ENCODE results near the gene SYNJ1. TPM values are rescaled to one million over a fixed set of nuclear protein-coding genes. Genes with fewer than 3 reads are reported as not detected.

Gene SYNJ1
- total and polyA plus RNA-seq, 2 donors from 2014 or later: 6.6 to 24.3 TPM

GRCh38 chr21:32693581-32693980 lies 34.2 kb downstream of the SYNJ1 start:
- H3K27me3 ChIP-seq (ENCODE audit: control insufficient read depth, insufficient read depth, low read length): no peaks in the 10 kb centered on the region
- H3K9ac ChIP-seq (ENCODE audit: low read length in 3 of 3): no peak overlapping the region
- no peak for TF ChIP-seq CTCF (IDR thresholded peaks at IDR 0.05; ENCODE audit: borderline replicate concordance, extremely low read depth, insufficient read depth)
- H3K36me3 ChIP-seq (ENCODE audit: control insufficient read depth in 2 of 3, insufficient read depth in 3 of 3, low read length in 3 of 3): peaks cover 0 to 10% (median 0%) of the 10 kb centered on the region in 3 donors
- intact Hi-C loops (cut with DNase I): no loop called here
- H3K4me3 ChIP-seq (ENCODE audit: low read length in 3 of 3): no peak overlapping the region
- no peaks in the 10 kb centered on the region for H3K4me1 ChIP-seq (ENCODE audit: control insufficient read depth in 2 of 3, insufficient read depth in 2 of 3, low read depth in 1 of 3, low read length in 3 of 3)
- no peak overlapping the region for H3K27ac ChIP-seq (ENCODE audit: low read depth in 2 of 2, low read length in 2 of 2)
- FAIRE-seq (no peak), DNase-seq (no peak)
- no peaks in the 10 kb centered on the region for H3K9me3 ChIP-seq (ENCODE audit: control insufficient read depth in 2 of 3, insufficient read depth in 1 of 3, low read length in 3 of 3)

GRCh38 chr21:32690085-32690484 lies 37.7 kb downstream of the SYNJ1 start:
- no peak for FAIRE-seq
- Histone ChIP-seq H3K36me3 (ENCODE audit: control insufficient read depth in 2 of 3, insufficient read depth in 3 of 3, low read length in 3 of 3) (peaks cover 0 to 15% (median 0%) of the 10 kb centered on the region in 3 donors), H3K9ac (ENCODE audit: low read length in 3 of 3) (no peak overlapping the region), H3K9me3 (ENCODE audit: control insufficient read depth in 2 of 3, insufficient read depth in 1 of 3, low read length in 3 of 3) (no peaks in the 10 kb centered on the region), H3K27me3 (ENCODE audit: control insufficient read depth, insufficient read depth, low read length) (no peaks in the 10 kb centered on the region), H3K4me1 (ENCODE audit: control insufficient read depth in 2 of 3, insufficient read depth in 2 of 3, low read depth in 1 of 3, low read length in 3 of 3) (no peaks in the 10 kb centered on the region), H3K4me3 (ENCODE audit: low read length in 3 of 3) (no peak overlapping the region), H3K27ac (ENCODE audit: low read depth in 2 of 2, low read length in 2 of 2) (no peak overlapping the region)
- no peak for TF ChIP-seq CTCF (IDR thresholded peaks at IDR 0.05; ENCODE audit: borderline replicate concordance, extremely low read depth, insufficient read depth)
- DNase-seq: no peak
- intact Hi-C loops (cut with DNase I): no loop called here

GRCh38 chr21:32687643-32688345 lies 40.0 kb downstream of the SYNJ1 start:
- H3K9me3 ChIP-seq (ENCODE audit: control insufficient read depth in 2 of 3, insufficient read depth in 1 of 3, low read length in 3 of 3): no peaks in the 10 kb centered on the region
- peaks cover 0 to 5% (median 0%) of the 10 kb centered on the region in 3 donors for H3K4me1 ChIP-seq (ENCODE audit: control insufficient read depth in 2 of 3, insufficient read depth in 2 of 3, low read depth in 1 of 3, low read length in 3 of 3)
- H3K27ac ChIP-seq (ENCODE audit: low read depth in 2 of 2, low read length in 2 of 2): no peak overlapping the region
- H3K9ac ChIP-seq (ENCODE audit: low read length in 3 of 3): no peak overlapping the region
- FAIRE-seq (no peak), DNase-seq (peak in 1 of 5 donors; percentile 18)
- H3K4me3 ChIP-seq (ENCODE audit: low read length in 3 of 3): no peak overlapping the region
- intact Hi-C loops (cut with DNase I): no loop called here
- peaks cover 0 to 15% (median 0%) of the 10 kb centered on the region in 3 donors for H3K36me3 ChIP-seq (ENCODE audit: control insufficient read depth in 2 of 3, insufficient read depth in 3 of 3, low read length in 3 of 3)
- no peak for TF ChIP-seq CTCF (IDR thresholded peaks at IDR 0.05; ENCODE audit: borderline replicate concordance, extremely low read depth, insufficient read depth)
- no peaks in the 10 kb centered on the region for H3K27me3 ChIP-seq (ENCODE audit: control insufficient read depth, insufficient read depth, low read length)

Measured in kidney (tissue), 14 donors.